Subcutaneous adipose tissue (tissue), 4 donors: ENCODE measurements around the gene ANKRD10. TPM values are rescaled to one million over a fixed set of nuclear protein-coding genes. Genes with fewer than 3 reads are reported as not detected.

ENCODE experiments used
- total RNA-seq, 4 donors: library from RNA; depleted of rRNA; stranded (reverse); fragments of >200 nt; gene quantifications; one replicate each; pipeline ENCODE4 v1.1.0, GENCODE V29; 2016
- TF ChIP-seq, protein P1 (sequence below): fragments of 450-650 bp; IDR thresholded peaks from one replicate; pipeline ENCODE4 v1.5.1; 2016; ENCODE audit warnings: low read depth, mild to moderate bottlenecking, control low read depth, antibody characterized with exemption, moderate library complexity

The ANKRD10 gene
- total RNA-seq, 4 donors from 2014 or later: 118 to 170 (median 135) TPM

DNA sequence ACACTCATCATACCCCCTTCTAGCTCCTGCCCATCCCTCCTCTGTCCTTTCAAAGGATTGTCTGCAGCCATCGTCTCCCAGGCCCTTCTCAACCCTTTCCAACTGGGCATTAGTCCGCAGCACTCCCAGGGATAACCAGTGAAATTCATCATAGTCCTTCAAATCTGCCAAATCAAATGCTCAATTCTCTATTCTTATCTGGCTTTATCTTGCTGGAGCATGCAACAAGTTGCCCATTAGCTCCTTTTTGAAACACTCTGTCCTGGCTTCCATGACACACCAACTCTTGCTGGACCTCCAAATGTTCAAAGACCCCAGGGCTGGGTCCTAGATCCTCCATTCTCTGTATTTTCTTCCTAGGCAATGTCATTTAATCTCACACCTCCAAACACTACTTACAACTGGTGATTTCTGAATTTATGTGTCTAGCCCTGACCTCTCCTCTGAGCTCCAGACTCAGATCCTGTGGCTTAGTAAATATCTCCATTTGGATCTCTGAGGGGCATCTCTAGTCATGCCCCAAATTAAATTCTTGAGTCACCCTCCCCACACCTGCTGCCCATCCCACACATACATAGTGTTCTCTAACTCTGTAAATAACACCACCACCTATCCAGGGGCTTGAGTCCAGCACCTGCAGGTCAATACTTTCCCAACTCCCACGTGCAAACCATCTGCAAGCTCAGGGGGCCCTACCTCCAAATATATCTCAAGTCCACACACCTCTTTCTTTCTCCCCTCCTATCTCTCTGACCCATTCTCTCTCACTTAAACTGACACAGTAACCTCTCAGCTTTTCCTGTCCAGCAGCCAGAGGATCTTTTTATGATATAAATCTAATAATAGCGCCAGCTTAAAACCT is 9.1 kb upstream of the ANKRD10 start:
- TF ChIP-seq, protein P1, sequence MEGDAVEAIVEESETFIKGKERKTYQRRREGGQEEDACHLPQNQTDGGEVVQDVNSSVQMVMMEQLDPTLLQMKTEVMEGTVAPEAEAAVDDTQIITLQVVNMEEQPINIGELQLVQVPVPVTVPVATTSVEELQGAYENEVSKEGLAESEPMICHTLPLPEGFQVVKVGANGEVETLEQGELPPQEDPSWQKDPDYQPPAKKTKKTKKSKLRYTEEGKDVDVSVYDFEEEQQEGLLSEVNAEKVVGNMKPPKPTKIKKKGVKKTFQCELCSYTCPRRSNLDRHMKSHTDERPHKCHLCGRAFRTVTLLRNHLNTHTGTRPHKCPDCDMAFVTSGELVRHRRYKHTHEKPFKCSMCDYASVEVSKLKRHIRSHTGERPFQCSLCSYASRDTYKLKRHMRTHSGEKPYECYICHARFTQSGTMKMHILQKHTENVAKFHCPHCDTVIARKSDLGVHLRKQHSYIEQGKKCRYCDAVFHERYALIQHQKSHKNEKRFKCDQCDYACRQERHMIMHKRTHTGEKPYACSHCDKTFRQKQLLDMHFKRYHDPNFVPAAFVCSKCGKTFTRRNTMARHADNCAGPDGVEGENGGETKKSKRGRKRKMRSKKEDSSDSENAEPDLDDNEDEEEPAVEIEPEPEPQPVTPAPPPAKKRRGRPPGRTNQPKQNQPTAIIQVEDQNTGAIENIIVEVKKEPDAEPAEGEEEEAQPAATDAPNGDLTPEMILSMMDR: no peak

- TF ChIP-seq, protein P1: no peak
Measured at GRCh38 chr13:110923086-110923485, 8.2 kb upstream of the ANKRD10 start.

GRCh38 chr13:110922506-110922905 is 7.6 kb upstream of the ANKRD10 start:
- TF ChIP-seq, protein P1: no peak

DNA sequence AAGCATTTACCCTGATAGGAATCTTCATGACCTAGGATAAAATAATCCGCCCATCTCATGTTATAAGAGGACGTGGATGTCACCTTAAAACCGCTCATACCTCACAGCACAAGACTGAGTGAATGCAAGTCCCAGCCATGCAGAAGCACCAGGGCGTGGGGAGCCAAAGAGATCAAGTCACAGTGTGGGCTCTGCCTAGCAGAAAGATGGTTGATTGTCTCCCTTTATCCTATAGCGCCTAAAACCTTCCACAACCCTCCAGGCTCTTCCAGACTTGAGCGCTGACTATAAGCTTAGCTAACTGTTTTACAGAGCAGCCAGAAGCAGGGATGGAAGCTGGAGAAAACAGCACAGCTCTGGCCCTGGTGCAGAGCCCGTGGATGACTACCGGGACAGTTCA is 6.8 kb upstream of the ANKRD10 start:
- TF ChIP-seq, protein P1: no peak

GRCh38 chr13:110921209-110921608 is 6.3 kb upstream of the ANKRD10 start:
- TF ChIP-seq, protein P1: no peak

DNA sequence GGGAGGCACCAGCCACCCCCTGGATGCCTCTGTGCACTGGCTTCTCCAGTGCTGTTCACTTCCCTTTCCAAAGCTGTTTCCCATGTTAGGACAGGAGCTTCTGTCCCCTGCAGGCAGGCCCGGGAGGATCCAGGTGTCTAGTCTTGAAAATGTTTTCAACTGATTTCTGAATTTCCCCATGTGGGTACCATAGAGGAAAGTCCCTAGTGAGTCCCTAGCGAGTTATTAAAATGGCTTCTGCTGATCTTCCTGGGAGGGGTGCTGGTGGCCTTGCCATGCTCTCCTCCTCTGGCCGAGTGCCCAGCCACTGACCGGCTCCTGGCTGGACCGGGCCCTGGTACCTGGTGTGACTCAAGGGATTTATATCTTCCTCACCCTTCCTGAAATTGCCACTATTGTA is 5.2 kb upstream of the ANKRD10 start:
- TF ChIP-seq, protein P1: no peak

DNA sequence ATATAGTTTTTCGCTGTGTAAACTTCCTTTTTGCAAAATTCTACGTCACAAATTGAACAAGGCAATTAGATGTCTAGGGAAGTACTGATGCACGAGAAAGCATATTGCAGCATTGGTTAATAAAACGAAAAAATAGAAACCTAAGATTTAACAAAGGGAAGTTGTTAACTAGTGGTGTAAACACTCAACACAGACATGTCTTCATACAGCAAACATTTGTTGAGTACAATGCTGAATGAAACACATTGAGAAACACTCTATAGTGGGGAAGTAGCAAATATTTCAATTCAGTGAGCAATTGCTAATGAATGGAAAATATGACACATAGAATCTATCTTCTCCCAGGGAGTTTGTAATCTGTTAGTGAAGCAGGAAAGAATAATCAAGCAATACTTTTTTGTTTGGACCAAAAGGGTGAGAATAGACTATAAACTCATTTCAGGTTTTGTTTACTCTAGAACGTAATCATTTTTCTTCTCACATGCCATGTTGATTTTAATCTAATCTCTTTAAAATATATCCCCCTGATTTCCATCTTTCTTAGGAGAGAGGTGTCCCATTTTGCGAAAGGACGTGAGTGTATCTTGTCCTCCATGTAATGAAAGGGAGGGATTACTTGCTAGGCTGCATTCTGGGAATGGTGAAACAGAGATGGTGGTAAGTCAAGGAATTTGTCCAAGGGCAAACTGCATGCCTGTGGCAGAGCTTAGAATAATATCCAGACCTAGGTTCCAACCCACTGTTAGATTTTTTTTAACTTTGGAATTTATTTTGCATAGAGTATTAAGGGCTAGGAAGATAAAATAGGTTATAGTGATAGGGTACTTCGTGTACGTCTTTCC is 1.7 kb upstream of the ANKRD10 start:
- TF ChIP-seq, protein P1: no peak
